ENCODE results near the gene SLIT3. TPM values are rescaled to one million over a fixed set of nuclear protein-coding genes. Genes with fewer than 3 reads are reported as not detected.
A peak's percentile ranks its signal among the peaks of the same experiment; 100 is the strongest.

SLIT3 gene
- total RNA-seq, 4 donors from 2014 or later = 10.8 to 30.8 (median 18.4) TPM

- DNase-seq (ENCODE audit: low spot score in 2 of 2) = no peak
- H3K9me3 ChIP-seq = no peaks in the 10 kb centered on the region
- no peak overlapping the region for H3K4me3 ChIP-seq
- H3K27me3 ChIP-seq = no peaks in the 10 kb centered on the region
- WGBS = 68% methylated on average over 1 of the region's 1 CpG
- H3K36me3 ChIP-seq = no peaks in the 10 kb centered on the region
- no peak for TF ChIP-seq CTCF (IDR thresholded peaks at IDR 0.05)
- no peak for TF ChIP-seq POLR2AphosphoS5 (IDR thresholded peaks at IDR 0.05)
- no peak for TF ChIP-seq EP300 (IDR thresholded peaks at IDR 0.05)
- TF ChIP-seq POLR2A (IDR thresholded peaks at IDR 0.05) = no peak
- peaks cover 5% of the 10 kb centered on the region for H3K4me1 ChIP-seq
- no peak overlapping the region for H3K27ac ChIP-seq
These were observed 686.9 kb downstream of the SLIT3 start for GRCh38 chr5:168613996-168614395.

- Histone ChIP-seq H3K27ac (peak overlapping the region; percentile 24), H3K4me1 (peaks cover 5% of the 10 kb centered on the region)
These were observed 687.5 kb downstream of the SLIT3 start for GRCh38 chr5:168613396-168613795.

GRCh38 chr5:168612996-168613395, 687.9 kb downstream of the SLIT3 start:
- H3K4me1 ChIP-seq = peaks cover 5% of the 10 kb centered on the region
- no peak overlapping the region for H3K4me3 ChIP-seq
- no peak for DNase-seq (ENCODE audit: low spot score in 2 of 2)
- TF ChIP-seq EP300 (IDR thresholded peaks at IDR 0.05) (no peak), POLR2AphosphoS5 (IDR thresholded peaks at IDR 0.05) (no peak), POLR2A (IDR thresholded peaks at IDR 0.05) (no peak)
- no peaks in the 10 kb centered on the region for H3K27me3 ChIP-seq
- WGBS = 30% methylated on average over 2 of the region's 2 CpGs
- H3K36me3 ChIP-seq = no peaks in the 10 kb centered on the region
- H3K9me3 ChIP-seq = no peaks in the 10 kb centered on the region
- peak overlapping the region; percentile 24 for H3K27ac ChIP-seq

More at GRCh38 chr5:168613396-168613795, 687.5 kb downstream of the SLIT3 start:
- Histone ChIP-seq H3K27me3 (no peaks in the 10 kb centered on the region), H3K36me3 (no peaks in the 10 kb centered on the region), H3K9me3 (no peaks in the 10 kb centered on the region), H3K4me3 (no peak overlapping the region)
- no peak for DNase-seq (ENCODE audit: low spot score in 2 of 2)
- TF ChIP-seq POLR2AphosphoS5 (IDR thresholded peaks at IDR 0.05) (no peak), CTCF (IDR thresholded peaks at IDR 0.05) (no peak)
- 64% methylated on average over 2 of the region's 2 CpGs for WGBS

GRCh38 chr5:168612123-168612522, 688.8 kb downstream of the SLIT3 start:
- Histone ChIP-seq H3K9me3 (no peaks in the 10 kb centered on the region), H3K36me3 (no peaks in the 10 kb centered on the region), H3K4me1 (peaks cover 5% of the 10 kb centered on the region), H3K27ac (no peak overlapping the region), H3K27me3 (no peaks in the 10 kb centered on the region), H3K4me3 (no peak overlapping the region)
- TF ChIP-seq POLR2AphosphoS5 (IDR thresholded peaks at IDR 0.05) (no peak), POLR2A (IDR thresholded peaks at IDR 0.05) (no peak), CTCF (IDR thresholded peaks at IDR 0.05) (no peak), EP300 (IDR thresholded peaks at IDR 0.05) (no peak)
- no peak for DNase-seq (ENCODE audit: low spot score in 2 of 2)
- 66% methylated on average over 4 of the region's 4 CpGs for WGBS

All from suprapubic skin (tissue), 4 donors.